CD4-positive, alpha-beta T cell treated with Interleukin-2 at 100 ng/mL for 4 hours (primary cell): Measurements from ENCODE around the gene SDR42E1.
"Not testable (repeated sequence)": the region's sequence is repeated elsewhere in the genome, so short reads cannot be mapped to it uniquely, and the experiment has no call there.

Experiments
- DNase-seq: peaks from one replicate; pipeline ENCODE4 v3.0.0-alpha.2; 2020; ENCODE audit warnings: low spot score

SDR42E1 gene

DNA sequence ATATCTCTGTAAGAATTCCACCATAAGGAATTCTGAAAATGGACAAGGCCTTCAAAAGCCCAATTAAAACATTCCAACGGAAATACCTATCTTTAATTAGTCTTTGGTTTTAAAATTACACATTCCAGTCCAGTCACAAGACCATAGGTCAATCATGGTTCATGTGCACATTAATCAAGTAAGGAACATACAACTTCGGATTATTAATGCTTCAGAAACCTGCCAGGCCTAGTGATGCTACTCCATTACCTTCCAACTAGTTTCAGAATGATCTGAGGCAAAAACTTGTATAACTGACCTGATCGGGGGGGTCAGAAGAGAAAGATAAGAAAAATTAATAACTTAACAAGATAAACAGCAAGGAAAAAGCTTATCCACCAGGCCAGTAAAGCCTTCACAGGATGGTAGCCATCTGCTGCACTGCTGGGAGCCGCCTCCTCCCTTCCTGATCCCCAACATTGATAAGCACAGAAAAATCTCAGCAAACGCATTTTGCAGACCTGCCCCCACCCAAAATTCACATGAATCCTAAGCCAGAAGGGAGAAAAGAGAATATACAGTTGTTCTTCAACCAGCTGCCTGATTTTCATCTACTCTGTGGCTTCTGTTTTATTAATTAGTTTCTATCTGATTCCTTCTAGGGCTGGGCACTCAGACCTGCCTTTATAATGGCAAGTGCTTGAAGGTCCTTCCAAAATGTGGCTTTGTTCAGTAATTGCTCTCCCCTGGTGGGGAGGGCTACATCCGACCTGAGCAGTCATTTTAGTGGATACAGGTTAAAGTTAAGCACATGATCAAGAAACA is 6.0 kb downstream of the SDR42E1 start:
- no peak for DNase-seq

DNA sequence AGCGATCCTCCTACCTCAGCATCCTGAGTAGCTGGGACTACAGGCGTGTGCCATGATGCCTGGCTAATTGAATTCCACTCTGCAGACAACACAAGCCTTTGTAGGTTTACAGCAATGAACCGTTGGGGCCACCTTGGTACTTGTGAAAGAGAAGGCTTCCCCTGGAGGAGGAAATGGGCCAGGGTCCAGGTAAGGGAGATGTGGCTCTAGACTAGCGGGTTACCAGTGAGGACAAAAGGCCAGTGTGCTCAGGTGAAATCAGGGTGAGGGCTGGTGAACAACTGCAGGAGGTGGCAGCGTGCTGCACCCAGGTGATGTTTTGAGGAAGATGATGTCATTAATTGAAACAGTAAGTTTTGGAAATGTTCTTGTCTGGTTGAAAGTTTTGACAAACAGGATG is 6.7 kb downstream of the SDR42E1 start:
- no peak for DNase-seq

DNA sequence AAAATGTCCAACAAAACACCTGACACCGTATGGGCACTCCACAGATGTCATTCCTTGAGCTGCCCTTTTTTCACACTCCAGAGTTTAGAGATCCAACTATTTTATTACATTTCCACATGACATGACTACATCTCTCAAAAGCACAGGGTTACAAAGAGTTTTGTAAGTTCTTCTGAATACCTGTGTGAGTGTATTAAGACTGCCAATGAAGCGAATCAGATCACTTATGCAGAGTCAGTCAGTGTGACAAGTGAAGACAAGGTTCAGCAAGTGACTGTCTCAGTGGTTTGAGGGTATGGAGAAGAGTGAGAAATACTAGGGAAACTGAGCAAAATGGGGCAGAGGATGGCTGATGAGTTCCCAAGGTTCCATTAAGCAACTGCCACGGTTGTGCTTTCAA is 8.4 kb downstream of the SDR42E1 start:
- no peak for DNase-seq

DNA sequence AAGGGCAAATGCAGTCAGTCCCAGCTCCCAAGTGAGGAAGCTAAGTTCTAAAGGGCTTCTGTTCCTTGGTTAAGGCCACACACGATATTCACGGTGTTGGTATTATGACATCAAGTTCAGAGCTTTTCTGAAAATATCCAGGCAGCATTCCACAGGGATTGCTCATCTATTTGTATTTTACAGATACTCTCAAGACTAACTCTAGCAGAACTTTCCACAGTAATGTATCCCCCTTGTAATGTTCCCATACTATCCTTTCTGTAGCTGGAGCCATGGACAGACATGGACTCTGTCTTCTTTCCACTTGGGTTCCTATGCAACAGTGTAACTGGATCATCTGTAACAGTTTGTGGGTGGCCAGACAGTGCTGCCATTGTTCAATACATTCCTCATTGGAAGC is 13.5 kb downstream of the SDR42E1 start:
- DNase-seq, result no peak

- DNase-seq, result no peak
Observed at GRCh38 chr16:81996664-81997509, 14.4 kb downstream of the SDR42E1 start.

DNA sequence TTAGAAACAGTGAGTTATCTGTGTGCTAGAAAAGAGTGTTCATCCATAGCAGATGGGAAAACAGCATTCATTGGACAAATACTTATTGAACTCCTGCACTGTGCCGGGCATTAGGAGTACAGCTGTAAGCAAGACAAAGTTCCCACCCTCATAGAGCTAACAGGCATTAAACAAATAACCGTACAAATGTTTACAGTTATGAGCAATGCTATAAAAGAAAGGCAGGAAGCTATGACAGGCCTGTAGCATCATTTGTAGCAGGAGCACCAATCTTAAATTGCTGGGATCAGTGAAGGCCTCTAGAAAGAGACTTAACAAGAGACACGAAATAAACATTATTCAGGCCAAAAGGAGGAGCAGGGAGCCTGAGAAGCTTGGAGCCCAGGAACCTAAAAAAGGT is 15.6 kb downstream of the SDR42E1 start:
- no peak for DNase-seq

- DNase-seq, result no peak
Observed at GRCh38 chr16:81994485-81994884, 16.8 kb downstream of the SDR42E1 start.

DNA sequence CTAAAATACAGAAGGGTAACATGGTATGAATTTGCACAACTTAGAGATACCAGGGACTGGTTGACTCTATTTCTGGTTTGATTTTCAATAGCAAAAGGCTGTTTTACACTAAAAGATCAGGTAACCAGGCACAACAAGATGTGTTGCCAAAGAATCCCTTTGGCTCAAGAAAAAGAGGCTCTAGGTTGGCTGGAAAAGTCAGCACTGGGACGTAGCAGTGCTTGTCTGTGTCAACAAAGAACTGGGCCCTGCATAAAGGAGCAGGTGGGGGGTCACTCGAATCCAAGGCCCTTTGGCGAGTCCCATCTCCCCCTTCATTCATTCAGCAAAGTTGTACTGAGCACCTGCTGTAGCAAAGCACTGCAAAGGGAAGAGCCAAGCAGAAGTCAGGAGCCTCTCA is 18.4 kb downstream of the SDR42E1 start:
- DNase-seq, result no peak

- DNase-seq, result no peak
Observed at GRCh38 chr16:81987706-81988105, 23.6 kb downstream of the SDR42E1 start.

GRCh38 chr16:81987121-81987520 is 24.1 kb downstream of the SDR42E1 start:
- no peak for DNase-seq

- not testable (repeated sequence) for DNase-seq
Observed at GRCh38 chr16:81977335-81977942, 33.8 kb downstream of the SDR42E1 start.

DNA sequence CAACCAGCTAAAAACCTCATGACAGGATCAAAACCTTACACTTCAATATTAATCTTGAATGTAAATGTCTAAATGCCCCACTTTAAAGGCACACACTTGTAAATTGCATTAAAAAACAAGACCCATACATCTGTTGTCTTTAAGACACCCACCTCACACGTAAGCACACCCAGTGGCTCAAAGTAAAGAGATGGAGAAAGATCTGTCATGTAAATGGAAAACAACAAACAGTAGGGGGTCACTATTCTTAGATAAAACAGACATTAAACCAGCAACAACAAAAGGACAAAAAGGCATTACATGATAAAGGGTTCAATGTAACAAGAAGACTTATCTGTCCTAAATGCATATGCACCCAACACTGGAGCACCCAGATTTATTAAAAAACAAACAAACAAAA is 35.6 kb downstream of the SDR42E1 start:
- DNase-seq, result no peak

DNA sequence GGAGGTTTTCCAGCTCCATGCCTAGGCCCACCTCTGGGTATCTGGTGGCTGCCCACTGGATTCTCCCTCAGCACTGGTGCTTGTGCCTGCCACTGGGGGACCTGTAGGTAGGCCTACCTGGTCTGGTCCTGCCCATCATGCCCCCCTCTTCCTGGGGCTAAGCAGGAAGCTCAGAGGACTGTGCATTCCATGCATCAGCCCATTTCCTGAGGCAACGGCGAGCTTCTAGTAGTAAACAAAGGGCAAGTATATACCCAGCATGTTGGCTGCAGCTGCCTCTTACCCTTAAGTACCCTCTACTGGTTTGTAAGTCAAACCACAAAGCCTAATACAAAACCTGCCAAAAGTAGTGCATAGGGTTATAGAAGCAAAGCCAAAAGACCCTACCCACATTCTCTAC is 37.5 kb downstream of the SDR42E1 start:
- no peak for DNase-seq

DNA sequence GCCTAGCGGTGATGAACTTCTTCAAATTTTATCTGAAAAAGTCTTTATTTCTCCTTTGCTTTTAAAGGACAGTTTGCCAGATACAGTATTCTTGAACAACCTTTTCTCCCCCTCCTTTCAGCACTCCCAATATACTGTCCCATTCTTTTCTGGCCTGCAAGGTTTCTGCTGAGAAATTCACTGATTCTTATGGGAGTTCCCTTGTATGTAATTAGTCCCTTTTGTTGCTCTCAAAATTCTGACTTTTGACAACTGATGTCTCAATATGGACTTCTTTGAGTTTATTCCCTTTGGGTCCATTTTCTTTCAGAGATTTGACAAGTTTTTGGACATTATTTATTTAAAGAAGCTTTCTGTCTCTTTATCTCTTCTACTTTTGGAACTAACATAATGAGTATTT is 39.4 kb downstream of the SDR42E1 start:
- DNase-seq, result no peak

- no peak for DNase-seq
Observed at GRCh38 chr16:81967358-81967757, 43.9 kb downstream of the SDR42E1 start.

GRCh38 chr16:81964808-81965207 is 46.5 kb downstream of the SDR42E1 start:
- DNase-seq, result no peak

DNA sequence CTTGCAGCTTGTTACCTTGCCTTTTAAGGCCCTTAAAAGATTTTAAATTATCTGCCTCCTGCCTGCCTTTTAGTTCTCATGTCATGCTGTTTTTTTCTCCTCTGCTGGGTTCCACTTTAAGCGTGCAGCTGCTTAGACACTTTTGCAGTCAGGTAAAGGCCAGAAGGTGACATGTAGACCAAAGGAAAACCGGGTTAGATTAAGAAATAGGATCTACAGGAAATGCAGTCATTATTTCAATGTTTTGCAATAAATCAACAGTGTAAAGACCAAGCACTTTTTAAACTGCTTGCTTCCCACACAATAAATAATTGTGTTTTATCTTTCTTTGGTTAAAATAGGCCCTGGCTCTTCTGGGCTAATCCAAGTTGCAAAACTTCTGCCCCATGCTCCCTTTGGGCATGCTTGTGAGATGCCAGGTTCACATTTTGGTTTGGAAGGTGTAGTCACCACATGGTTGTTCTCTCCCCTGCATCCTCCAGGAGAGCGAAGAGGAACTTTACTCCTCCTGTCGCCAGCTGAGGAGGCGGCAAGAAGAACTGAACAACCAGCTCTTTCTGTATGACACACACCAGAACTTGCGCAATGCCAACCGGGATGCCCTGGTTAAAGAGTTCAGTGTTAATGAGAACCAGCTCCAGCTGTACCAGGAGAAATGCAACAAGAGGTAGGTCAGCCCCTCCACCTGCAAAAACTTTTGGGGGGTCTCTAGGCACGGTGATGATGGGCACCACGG is 54.9 kb downstream of the SDR42E1 start:
- DNase-seq, result no peak

DNA sequence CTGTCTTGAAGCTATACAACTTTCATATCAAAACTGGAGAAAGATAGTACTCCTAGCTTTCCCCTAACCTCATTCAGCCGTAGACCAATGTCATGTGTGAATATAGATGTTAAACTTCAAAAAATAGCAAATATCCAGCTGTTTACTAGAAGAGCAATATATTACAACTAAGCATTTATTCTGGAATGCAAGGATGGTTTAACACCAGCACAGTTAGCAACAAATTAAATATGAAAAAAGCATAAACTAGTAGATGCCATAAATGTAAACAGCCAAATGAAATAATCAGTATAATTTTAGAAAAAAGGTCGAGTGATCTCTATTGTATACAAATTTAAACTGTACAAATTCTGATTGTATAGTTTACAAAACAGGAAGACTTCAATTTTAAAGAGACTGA is 59.7 kb downstream of the SDR42E1 start:
- no peak for DNase-seq

DNA sequence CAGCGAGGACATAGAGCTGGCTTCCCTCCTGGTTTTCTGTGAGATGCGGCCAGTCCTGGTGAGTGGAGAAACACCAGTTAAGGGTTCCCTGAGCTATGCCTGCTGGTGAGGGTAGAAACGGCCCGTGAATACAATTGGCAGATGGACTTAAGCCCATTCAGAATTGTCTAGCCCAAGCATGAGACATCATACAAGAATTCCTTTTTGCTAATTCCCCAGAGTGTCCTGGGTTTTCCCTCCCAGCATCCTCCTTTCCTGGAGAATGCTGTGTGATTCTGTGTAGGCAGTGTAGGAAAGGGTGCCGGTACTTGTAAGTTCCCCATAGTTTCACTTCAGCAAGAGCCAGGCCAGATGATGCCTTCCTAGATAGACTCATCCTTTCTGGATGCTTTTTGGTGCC is 65.1 kb downstream of the SDR42E1 start:
- DNase-seq, result no peak

GRCh38 chr16:81945665-81946064 is 65.6 kb downstream of the SDR42E1 start:
- no peak for DNase-seq

DNA sequence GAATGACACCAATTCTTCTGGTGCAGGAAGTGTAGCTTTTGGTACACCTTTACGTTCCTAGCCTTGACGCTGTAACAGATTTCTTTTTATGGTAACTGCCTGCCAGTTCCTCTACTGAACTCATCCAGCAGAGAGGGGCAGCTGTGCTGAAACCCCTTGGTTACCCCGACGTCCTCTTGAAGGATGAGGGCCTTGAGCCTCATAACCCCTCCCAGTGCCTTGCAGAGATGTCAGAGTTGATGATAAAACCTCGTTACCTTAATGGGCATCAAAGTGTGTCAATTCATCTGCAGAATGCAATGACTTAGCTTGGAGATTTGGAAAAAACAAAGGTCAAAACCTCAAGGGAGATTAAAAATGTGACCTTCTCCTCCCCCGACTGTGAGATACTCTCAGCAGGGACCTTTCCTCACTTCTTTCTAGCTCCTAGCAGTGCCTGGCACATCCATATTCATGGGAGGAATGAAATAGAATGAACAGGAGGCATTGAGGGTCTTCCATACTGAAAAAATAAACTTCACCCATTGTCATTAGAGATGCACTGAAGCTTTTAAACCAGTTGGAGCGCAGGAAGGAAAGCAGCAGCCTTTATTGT is 69.2 kb downstream of the SDR42E1 start:
- DNase-seq, result no peak
